ENCODE data around the gene VPS33A.
A peak's percentile ranks its signal among the peaks of the same experiment; 100 is the strongest.
"Not testable (repeated sequence)": the region's sequence is repeated elsewhere in the genome, so short reads cannot be mapped to it uniquely, and the experiment has no call there.

The VPS33A gene

DNA sequence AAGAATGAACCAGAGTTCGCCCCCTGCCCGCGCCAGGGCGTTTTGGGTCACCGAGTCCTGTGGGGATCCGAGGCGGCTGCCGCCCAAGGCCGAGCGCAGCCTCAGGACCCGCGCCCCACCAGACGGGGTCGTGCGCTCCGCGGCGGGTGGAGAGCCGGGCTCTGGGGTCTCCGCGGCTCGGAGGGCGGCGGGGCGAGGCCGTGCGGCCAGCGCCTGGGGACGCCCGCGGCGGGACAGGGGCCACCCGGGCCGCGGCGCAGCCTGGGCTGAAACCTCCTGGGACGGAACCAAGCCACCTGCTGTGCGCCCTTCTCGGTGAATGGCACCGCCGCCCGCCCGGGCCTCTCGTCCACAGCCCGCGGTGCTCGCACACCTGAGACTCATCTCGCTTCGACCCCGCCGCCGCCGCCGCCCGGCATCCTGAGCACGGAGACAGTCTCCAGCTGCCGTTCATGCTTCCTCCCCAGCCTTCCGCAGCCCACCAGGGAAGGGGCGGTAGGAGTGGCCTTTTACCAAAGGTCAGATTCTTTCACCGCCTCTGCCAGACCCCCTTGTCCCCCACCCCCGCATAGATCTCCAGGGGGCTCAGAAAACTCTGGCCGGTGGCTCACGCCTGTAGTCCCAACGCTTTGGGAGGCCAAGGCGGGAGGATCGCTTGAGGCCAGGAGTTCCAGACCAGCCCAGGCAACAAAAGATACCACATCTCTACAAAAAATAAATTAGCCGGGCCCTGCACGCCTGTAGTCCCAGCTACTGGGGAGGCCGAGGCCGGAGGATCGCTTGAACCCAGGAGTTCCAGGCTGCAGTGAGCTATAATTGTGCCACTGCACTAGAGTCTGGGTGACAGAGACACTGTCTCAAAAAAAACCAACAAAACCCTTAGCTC lies 61.9 kb downstream of the VPS33A start:
- TF ChIP-seq CTCF (IDR thresholded peaks at IDR 0.05; ENCODE audit: control extremely low read depth, extremely low read depth, low read depth, missing control alignments), result no peak
- ChIA-PET CTCF (interaction anchor here (0.7 to 4.1 kb wide), 3 partner anchors 12 to 74 kb away, joined by 3 to 20 read pairs (median 4); no protein-coding TSS in a partner anchor), POLR2A (interaction anchor here (0.6 to 0.7 kb wide), 2 partner anchors 22 to 39 kb away, joined by 3 to 4 read pairs; partner anchors contain the start of gene DIABLO)
- DNase-seq (ENCODE audit: extremely low spot score), result peak; percentile 31

- ChIA-PET CTCF (interaction anchor here (0.9 to 4.1 kb wide), 3 partner anchors 12 to 73 kb away, joined by 3 to 20 read pairs (median 4); no protein-coding TSS in a partner anchor), POLR2A (interaction anchor here (0.6 kb wide), 2 partner anchors 38 to 525 kb away, joined by 3 to 4 read pairs; no protein-coding TSS in a partner anchor)
- DNase-seq (ENCODE audit: extremely low spot score), result peak; percentile 73
- no peak for TF ChIP-seq CTCF (IDR thresholded peaks at IDR 0.05; ENCODE audit: control extremely low read depth, extremely low read depth, low read depth, missing control alignments)
These were observed 62.8 kb downstream of the VPS33A start, which contains the start of gene B3GNT4 for GRCh38 chr12:122203301-122204166. Gene B3GNT4 (plus strand): TSS chr12:122203709. CDS start chr12:122204619, 910 bp downstream.

GRCh38 chr12:122202811-122203210 lies 63.5 kb downstream of the VPS33A start:
- POLR2A ChIA-PET; DNase-seq (ENCODE audit: extremely low spot score): not testable (repeated sequence)
- CTCF ChIA-PET, result interaction anchor here (0.9 to 4.1 kb wide), 2 partner anchors 12 to 15 kb away, joined by 3 to 20 read pairs; no protein-coding TSS in a partner anchor

- no peak for TF ChIP-seq CTCF (IDR thresholded peaks at IDR 0.05; ENCODE audit: control extremely low read depth, extremely low read depth, low read depth, missing control alignments)
- ChIA-PET CTCF (interaction anchor here (4.1 kb wide), 1 partner anchor 11 kb away, joined by 20 read pairs; no protein-coding TSS in a partner anchor), POLR2A (no interaction called here)
These were observed 64.3 kb downstream of the VPS33A start for GRCh38 chr12:122202017-122202416.

GRCh38 chr12:122201381-122201780 lies 64.9 kb downstream of the VPS33A start:
- DNase-seq (ENCODE audit: extremely low spot score), result no peak
- POLR2A ChIA-PET, result no interaction called here
- CTCF ChIA-PET, result interaction anchor here (4.1 kb wide), 1 partner anchor 10 kb away, joined by 20 read pairs; no protein-coding TSS in a partner anchor
- TF ChIP-seq CTCF (IDR thresholded peaks at IDR 0.05; ENCODE audit: control extremely low read depth, extremely low read depth, low read depth, missing control alignments), result no peak

More at GRCh38 chr12:122202017-122202416, 64.3 kb downstream of the VPS33A start:
- DNase-seq (ENCODE audit: extremely low spot score), result no peak

GRCh38 chr12:122200541-122201175 lies 65.6 kb downstream of the VPS33A start:
- no peak for DNase-seq (ENCODE audit: extremely low spot score)
- ChIA-PET CTCF (interaction anchor here (4.1 kb wide), 1 partner anchor 9 kb away, joined by 20 read pairs; no protein-coding TSS in a partner anchor), POLR2A (no interaction called here)
- no peak for TF ChIP-seq CTCF (IDR thresholded peaks at IDR 0.05; ENCODE audit: control extremely low read depth, extremely low read depth, low read depth, missing control alignments)
